ENCODE data around the gene PINLYP.

- TF ChIP-seq SUZ12 (IDR thresholded peaks at IDR 0.05) (no peak), ZNF384 (IDR thresholded peaks at IDR 0.05) (no peak), FOXA1 (IDR thresholded peaks at IDR 0.05) (no peak), FOXK2 (IDR thresholded peaks at IDR 0.05) (no peak), TARDBP (IDR thresholded peaks at IDR 0.05) (no peak), CTBP1 (IDR thresholded peaks at IDR 0.05; ENCODE audit: borderline replicate concordance) (no peak), ELF4 (IDR thresholded peaks at IDR 0.05) (no peak), SP1 (IDR thresholded peaks at IDR 0.05) (no peak), PKNOX1 (IDR thresholded peaks at IDR 0.05) (no peak), LEF1 (IDR thresholded peaks at IDR 0.05; ENCODE audit: borderline replicate concordance) (no peak), FOXM1 (IDR thresholded peaks at IDR 0.05; ENCODE audit: borderline replicate concordance) (no peak), BHLHE40 (IDR thresholded peaks at IDR 0.05; ENCODE audit: borderline replicate concordance) (no peak), HDGF (IDR thresholded peaks at IDR 0.05; ENCODE audit: borderline replicate concordance) (no peak), ARNT (IDR thresholded peaks at IDR 0.05) (no peak)
Observed at GRCh38 chr19:43595605-43595998, 20.0 kb downstream of the PINLYP start.
